Hepatocyte (in vitro differentiated cells): ENCODE measurements around the gene RLF. TPM values are rescaled to one million over a fixed set of nuclear protein-coding genes. Genes with fewer than 3 reads are reported as not detected.

Source experiments
- DNase-seq: peaks from one replicate; pipeline ENCODE4 v3.0.0-alpha.2; 2016; ENCODE audit warnings: low spot score
- H2AFZ ChIP-seq: fragments of 200-600 bp; sonication (generic); 2 replicates; pipeline ENCODE4 v1.6.0; 2016; ENCODE audit warnings: antibody characterized with exemption, mild to moderate bottlenecking
- H3K27ac ChIP-seq: fragments of 200-600 bp; sonication (generic); 2 replicates; pipeline ENCODE4 v1.5.1; 2016; ENCODE audit warnings: mild to moderate bottlenecking
- H3K27me3 ChIP-seq: fragments of 200-600 bp; sonication (generic); 2 replicates; pipeline ENCODE4 v1.6.1; 2016
- H3K36me3 ChIP-seq: fragments of 200-600 bp; sonication (generic); replicated peaks from 2 replicates; pipeline ENCODE4 v1.5.1; 2016; ENCODE audit warnings: low read depth; ENCODE audit not compliant: insufficient read depth
- H3K4me1 ChIP-seq: fragments of 200-600 bp; sonication (generic); 2 replicates; pipeline ENCODE4 v1.5.1; 2016; ENCODE audit warnings: mild to moderate bottlenecking, moderate library complexity; ENCODE audit not compliant: insufficient read depth
- H3K4me2 ChIP-seq: fragments of 200-600 bp; sonication (generic); 2 replicates; pipeline ENCODE4 v1.6.0; 2016
- H3K4me3 ChIP-seq: fragments of 200-600 bp; sonication (generic); 2 replicates; pipeline ENCODE4 v1.5.1; 2016; ENCODE audit warnings: mild to moderate bottlenecking
- H3K79me2 ChIP-seq: fragments of 200-600 bp; sonication (generic); 2 replicates; pipeline ENCODE4 v1.6.0; 2017; ENCODE audit warnings: mild to moderate bottlenecking
- H3K9me2 ChIP-seq: fragments of 200-600 bp; sonication (generic); replicated peaks from 2 replicates; pipeline ENCODE4 v1.6.0; 2017; ENCODE audit warnings: mild to moderate bottlenecking; ENCODE audit not compliant: insufficient read depth
- H3K9me3 ChIP-seq: fragments of 200-600 bp; sonication (generic); 2 replicates; pipeline ENCODE4 v1.5.1; 2016; ENCODE audit warnings: low read depth, mild to moderate bottlenecking
- H4K20me1 ChIP-seq: fragments of 200-600 bp; sonication (generic); 2 replicates; pipeline ENCODE4 v1.6.0; 2016; ENCODE audit warnings: mild to moderate bottlenecking; ENCODE audit not compliant: insufficient read depth, poor library complexity, severe bottlenecking
- EZH2 ChIP-seq: fragments of 200-600 bp; sonication (generic); IDR thresholded peaks from 2 replicates; pipeline ENCODE4 v1.6.1; 2016; ENCODE audit warnings: antibody characterized with exemption, mild to moderate bottlenecking, borderline replicate concordance
- EZH2phosphoT487 ChIP-seq: fragments of 200-600 bp; sonication (generic); IDR thresholded peaks from one replicate; pipeline ENCODE4 v1.6.1; 2018; ENCODE audit warnings: antibody characterized with exemption, mild to moderate bottlenecking, low read depth, moderate library complexity; ENCODE audit not compliant: unreplicated experiment, severe bottlenecking
- WGBS: methylation state at CpG from one replicate; pipeline ENCODE4 v1.1.6; 2016; ENCODE audit warnings: low lambda C conversion rate; ENCODE audit errors: missing lambda C conversion rate; 5-methylcytosine and 5-hydroxymethylcytosine counted together
- polyA plus RNA-seq: library from polyadenylated mRNA; unstranded; fragments of >200 nt; fragmentation: Nextera tagmentation; extraction: Ambion mirVana; gene quantifications from 2 replicates; pipeline ENCODE4 v1.2.1, GENCODE V29; 2016
- total RNA-seq: library from RNA; depleted of rRNA; stranded (reverse); fragments of >200 nt; gene quantifications from 2 replicates; pipeline ENCODE4 v1.2.3, GENCODE V29; 2014
- TF ChIP-seq, protein P1 (sequence below): fragments of 200-600 bp; sonication (generic); IDR thresholded peaks from 2 replicates; pipeline ENCODE4 v1.5.1; 2016; ENCODE audit warnings: antibody characterized with exemption, mild to moderate bottlenecking; ENCODE audit not compliant: poor library complexity

The RLF gene
- total and polyA plus RNA-seq, 2 experiments from 2014 or later: 3.9 to 18.8 TPM

DNA sequence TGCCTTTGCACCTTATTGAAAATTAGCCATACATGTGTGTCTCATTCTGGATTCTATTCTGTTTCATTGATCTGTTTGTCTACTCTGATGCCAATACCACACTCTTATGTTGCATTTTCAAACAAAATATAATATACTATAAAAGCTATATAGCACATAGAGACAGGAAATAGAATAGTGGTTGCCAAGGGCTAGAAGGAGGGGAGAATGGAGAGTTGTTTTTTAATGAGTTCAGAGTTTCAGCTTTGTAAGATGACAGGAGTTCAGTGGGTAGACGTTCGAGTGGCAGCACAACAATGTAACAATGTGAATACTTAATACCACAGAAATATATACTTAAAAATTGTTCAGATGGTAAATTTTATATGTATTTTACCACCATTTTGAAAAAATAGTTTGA is 17.0 kb downstream of the RLF start:
- H3K4me1 ChIP-seq: no peaks in the 10 kb centered on the region
- H3K9me3 ChIP-seq: no peaks in the 10 kb centered on the region
- no peaks in the 10 kb centered on the region for H3K36me3 ChIP-seq
- H2AFZ ChIP-seq: no peak overlapping the region
- H3K4me3 ChIP-seq: no peak overlapping the region
- no peak overlapping the region for H3K4me2 ChIP-seq
- no peaks in the 10 kb centered on the region for H3K27me3 ChIP-seq
- TF ChIP-seq EZH2phosphoT487: no peak
- TF ChIP-seq, protein P1, sequence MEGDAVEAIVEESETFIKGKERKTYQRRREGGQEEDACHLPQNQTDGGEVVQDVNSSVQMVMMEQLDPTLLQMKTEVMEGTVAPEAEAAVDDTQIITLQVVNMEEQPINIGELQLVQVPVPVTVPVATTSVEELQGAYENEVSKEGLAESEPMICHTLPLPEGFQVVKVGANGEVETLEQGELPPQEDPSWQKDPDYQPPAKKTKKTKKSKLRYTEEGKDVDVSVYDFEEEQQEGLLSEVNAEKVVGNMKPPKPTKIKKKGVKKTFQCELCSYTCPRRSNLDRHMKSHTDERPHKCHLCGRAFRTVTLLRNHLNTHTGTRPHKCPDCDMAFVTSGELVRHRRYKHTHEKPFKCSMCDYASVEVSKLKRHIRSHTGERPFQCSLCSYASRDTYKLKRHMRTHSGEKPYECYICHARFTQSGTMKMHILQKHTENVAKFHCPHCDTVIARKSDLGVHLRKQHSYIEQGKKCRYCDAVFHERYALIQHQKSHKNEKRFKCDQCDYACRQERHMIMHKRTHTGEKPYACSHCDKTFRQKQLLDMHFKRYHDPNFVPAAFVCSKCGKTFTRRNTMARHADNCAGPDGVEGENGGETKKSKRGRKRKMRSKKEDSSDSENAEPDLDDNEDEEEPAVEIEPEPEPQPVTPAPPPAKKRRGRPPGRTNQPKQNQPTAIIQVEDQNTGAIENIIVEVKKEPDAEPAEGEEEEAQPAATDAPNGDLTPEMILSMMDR: no peak
- TF ChIP-seq EZH2: no peak
- H3K27ac ChIP-seq: no peak overlapping the region
- peaks cover 90% of the 10 kb centered on the region for H4K20me1 ChIP-seq
- H3K9me2 ChIP-seq: no peaks in the 10 kb centered on the region
- H3K79me2 ChIP-seq: peaks cover 100% of the 10 kb centered on the region
- 93% methylated on average over 2 of the region's 2 CpGs for WGBS
- no peak for DNase-seq

DNA sequence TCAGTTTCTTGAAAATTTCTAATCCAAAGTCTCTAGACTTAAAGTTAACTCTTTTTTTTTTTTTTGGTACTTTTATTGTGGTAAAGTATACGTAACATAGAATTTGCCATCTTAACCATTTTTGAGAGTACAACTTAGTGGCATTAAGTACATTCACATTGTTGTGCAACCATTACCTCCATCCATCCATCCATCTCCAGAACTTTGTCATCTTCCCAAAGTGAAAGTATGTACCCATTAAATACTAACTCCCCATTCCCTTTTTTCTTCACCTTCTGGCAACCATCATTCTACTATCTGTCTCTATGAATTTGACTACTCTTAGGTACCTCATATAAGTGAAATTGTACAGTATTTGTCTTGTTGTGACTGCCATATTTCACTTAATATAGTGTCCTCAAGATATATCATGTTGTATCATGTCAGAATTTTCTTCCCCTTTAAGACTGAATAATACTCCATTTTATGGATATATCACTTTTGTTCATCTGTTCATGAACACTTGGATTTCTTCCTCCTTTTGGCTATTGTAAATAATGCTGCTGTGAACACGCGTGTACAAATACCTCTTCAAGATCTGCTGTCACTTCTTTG is 18.4 kb downstream of the RLF start:
- no peak for DNase-seq
- H3K27ac ChIP-seq: no peak overlapping the region
- TF ChIP-seq EZH2: no peak
- TF ChIP-seq, protein P1: no peak
- no peak for TF ChIP-seq EZH2phosphoT487
- H3K4me1 ChIP-seq: no peaks in the 10 kb centered on the region
- no peak overlapping the region for H2AFZ ChIP-seq
- H3K36me3 ChIP-seq: no peaks in the 10 kb centered on the region
- H3K4me2 ChIP-seq: no peak overlapping the region
- no peak overlapping the region for H3K4me3 ChIP-seq
- H3K9me2 ChIP-seq: no peaks in the 10 kb centered on the region
- 96% methylated on average over 3 of the region's 3 CpGs for WGBS
- no peaks in the 10 kb centered on the region for H3K9me3 ChIP-seq
- H3K27me3 ChIP-seq: no peaks in the 10 kb centered on the region
- peaks cover 100% of the 10 kb centered on the region for H3K79me2 ChIP-seq
- H4K20me1 ChIP-seq: peaks cover 90% of the 10 kb centered on the region

DNA sequence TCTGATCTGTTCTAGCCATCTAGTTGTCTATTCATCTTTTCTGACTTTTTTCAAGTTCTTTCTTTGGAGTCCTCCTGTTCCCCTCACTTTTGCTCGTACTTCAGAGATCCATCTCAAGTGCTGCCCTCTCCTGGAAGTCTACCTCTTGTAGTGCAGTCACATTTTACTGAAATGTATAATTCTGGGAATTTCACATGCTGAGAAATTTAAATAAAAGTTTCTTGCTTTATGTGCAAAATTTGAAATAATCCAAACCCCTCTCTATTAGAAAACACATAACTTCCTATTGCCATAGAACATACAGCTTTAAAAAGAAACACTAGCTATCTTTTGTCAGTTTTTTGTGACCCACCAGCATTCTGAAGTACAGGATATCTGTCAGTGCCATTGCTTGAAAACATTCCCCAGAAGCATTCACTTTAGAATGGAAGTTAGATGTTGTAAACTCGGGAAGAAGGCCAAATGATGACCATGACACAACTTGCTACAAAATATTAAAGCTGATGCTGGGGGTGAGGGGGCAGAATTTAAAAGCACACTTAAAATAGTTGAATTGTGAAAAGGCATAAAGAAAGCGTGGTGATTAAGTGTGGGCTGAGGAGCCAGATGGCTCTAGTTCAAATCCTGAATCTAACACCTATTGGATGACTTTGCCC is 22.0 kb downstream of the RLF start:
- H3K9me2 ChIP-seq: no peaks in the 10 kb centered on the region
- H3K4me3 ChIP-seq: no peak overlapping the region
- TF ChIP-seq EZH2phosphoT487 (no peak), EZH2 (no peak)
- TF ChIP-seq, protein P1: peak; percentile 53
- peaks cover 96% of the 10 kb centered on the region for H3K79me2 ChIP-seq
- 66% methylated on average over 3 of the region's 3 CpGs for WGBS
- H3K9me3 ChIP-seq: no peaks in the 10 kb centered on the region
- H4K20me1 ChIP-seq: peaks cover 74% of the 10 kb centered on the region
- no peaks in the 10 kb centered on the region for H3K36me3 ChIP-seq
- no peaks in the 10 kb centered on the region for H3K4me1 ChIP-seq
- no peak overlapping the region for H3K27ac ChIP-seq
- no peak overlapping the region for H3K4me2 ChIP-seq
- peak; percentile 30 for DNase-seq
- no peaks in the 10 kb centered on the region for H3K27me3 ChIP-seq
- H2AFZ ChIP-seq: no peak overlapping the region
